Smooth muscle cell (in vitro differentiated cells): ENCODE measurements around the gene SEMA4D. TPM values are rescaled to one million over a fixed set of nuclear protein-coding genes. Genes with fewer than 3 reads are reported as not detected.

Source experiments
- DNase-seq: peaks from one replicate; lab custom pipeline; 2025; ENCODE audit not compliant: unreplicated experiment; lab: John Stamatoyannopoulos, UW
- H2AFZ ChIP-seq: fragments of 200-600 bp; sonication (generic); 2 replicates; pipeline ENCODE4 v1.6.0; 2016; ENCODE audit warnings: antibody characterized with exemption, low read depth, mild to moderate bottlenecking
- H3F3A ChIP-seq: fragments of 200-600 bp; sonication (generic); 2 replicates; pipeline ENCODE4 v1.6.0; 2017; ENCODE audit warnings: antibody characterized with exemption, low read depth
- H3K27ac ChIP-seq: fragments of 200-600 bp; sonication (generic); 2 replicates; pipeline ENCODE4 v1.5.1; 2016; ENCODE audit warnings: low read depth, mild to moderate bottlenecking
- H3K27me3 ChIP-seq: fragments of 200-600 bp; sonication (generic); 2 replicates; pipeline ENCODE4 v1.6.1; 2016; ENCODE audit warnings: low read depth, mild to moderate bottlenecking
- H3K36me3 ChIP-seq: fragments of 200-600 bp; sonication (generic); 2 replicates; pipeline ENCODE4 v1.5.1; 2016; ENCODE audit warnings: low read depth
- H3K4me1 ChIP-seq: fragments of 200-600 bp; sonication (generic); 2 replicates; pipeline ENCODE4 v1.5.1; 2016; ENCODE audit warnings: low read depth
- H3K4me2 ChIP-seq: fragments of 200-600 bp; sonication (generic); 2 replicates; pipeline ENCODE4 v1.6.0; 2016; ENCODE audit warnings: mild to moderate bottlenecking
- H3K4me3 ChIP-seq: fragments of 200-600 bp; sonication (generic); 2 replicates; pipeline ENCODE4 v1.5.1; 2016; ENCODE audit warnings: mild to moderate bottlenecking
- H3K79me2 ChIP-seq: fragments of 200-600 bp; sonication (generic); 2 replicates; pipeline ENCODE4 v1.6.0; 2016; ENCODE audit warnings: low read depth, mild to moderate bottlenecking
- H3K9ac ChIP-seq: fragments of 200-600 bp; sonication (generic); 2 replicates; pipeline ENCODE4 v1.6.0; 2016; ENCODE audit warnings: low read depth
- H3K9me3 ChIP-seq: fragments of 200-600 bp; sonication (generic); replicated peaks from 2 replicates; pipeline ENCODE4 v1.5.1; 2016; ENCODE audit warnings: low read depth
- H4K20me1 ChIP-seq: fragments of 200-600 bp; sonication (generic); 2 replicates; pipeline ENCODE4 v1.6.0; 2016; ENCODE audit warnings: low read depth
- CTCF ChIP-seq: fragments of 200-600 bp; sonication (generic); IDR thresholded peaks from 2 replicates; pipeline ENCODE4 v1.5.1; 2017; ENCODE audit warnings: borderline replicate concordance, mild to moderate bottlenecking, antibody characterized with exemption; ENCODE audit not compliant: insufficient read depth, poor library complexity, severe bottlenecking
- WGBS: methylation state at CpG from one replicate; pipeline ENCODE4 v1.1.7; 2016; ENCODE audit warnings: low lambda C conversion rate; 5-methylcytosine and 5-hydroxymethylcytosine counted together
- polyA plus RNA-seq: library from polyadenylated mRNA; unstranded; fragments of >200 nt; fragmentation: Nextera tagmentation; extraction: Ambion mirVana; gene quantifications from 2 replicates; pipeline ENCODE4 v1.2.1, GENCODE V29; 2016
- total RNA-seq: library from RNA; depleted of rRNA; stranded (reverse); fragments of >200 nt; gene quantifications from 2 replicates; pipeline ENCODE4 v1.2.3, GENCODE V29; 2014

Gene SEMA4D
- total and polyA plus RNA-seq, 2 experiments from 2014 or later, result 0.63 to 2.7 TPM

GRCh38 chr9:89352874-89353649 lies 144.9 kb downstream of the SEMA4D start:
- TF ChIP-seq CTCF, result no peak
- 95% methylated on average over 8 of the region's 8 CpGs for WGBS
- H3F3A ChIP-seq, result no peaks in the 10 kb centered on the region
- no peak overlapping the region for H3K4me3 ChIP-seq
- H4K20me1 ChIP-seq, result peaks cover 31% of the 10 kb centered on the region
- H3K79me2 ChIP-seq, result no peaks in the 10 kb centered on the region
- no peak overlapping the region for H3K9ac ChIP-seq
- no peaks in the 10 kb centered on the region for H3K4me1 ChIP-seq
- H2AFZ ChIP-seq, result no peak overlapping the region
- H3K27ac ChIP-seq, result no peak overlapping the region
- no peaks in the 10 kb centered on the region for H3K9me3 ChIP-seq
- H3K27me3 ChIP-seq, result no peaks in the 10 kb centered on the region
- no peak overlapping the region for H3K4me2 ChIP-seq
- DNase-seq, result no peak
- H3K36me3 ChIP-seq, result peaks cover 14% of the 10 kb centered on the region

GRCh38 chr9:89352451-89352850 lies 145.5 kb downstream of the SEMA4D start:
- H3K79me2 ChIP-seq, result no peaks in the 10 kb centered on the region
- TF ChIP-seq CTCF, result no peak
- H3F3A ChIP-seq, result no peaks in the 10 kb centered on the region

GRCh38 chr9:89351584-89352300 lies 146.2 kb downstream of the SEMA4D start:
- Histone ChIP-seq H2AFZ (no peak overlapping the region), H3K27me3 (no peaks in the 10 kb centered on the region), H3K9ac (no peak overlapping the region), H3F3A (no peaks in the 10 kb centered on the region), H4K20me1 (peaks cover 28% of the 10 kb centered on the region), H3K27ac (no peak overlapping the region), H3K79me2 (no peaks in the 10 kb centered on the region), H3K4me1 (no peaks in the 10 kb centered on the region), H3K4me2 (no peak overlapping the region), H3K9me3 (no peaks in the 10 kb centered on the region), H3K36me3 (peaks cover 14% of the 10 kb centered on the region), H3K4me3 (no peak overlapping the region)
- DNase-seq, result no peak
- no peak for TF ChIP-seq CTCF
- 98% methylated on average over 6 of the region's 6 CpGs for WGBS

More at GRCh38 chr9:89352451-89352850, 145.5 kb downstream of the SEMA4D start:
- no peak for DNase-seq
- Histone ChIP-seq H3K36me3 (peaks cover 14% of the 10 kb centered on the region), H3K9me3 (no peaks in the 10 kb centered on the region), H2AFZ (no peak overlapping the region), H4K20me1 (peaks cover 31% of the 10 kb centered on the region), H3K9ac (no peak overlapping the region), H3K4me1 (no peaks in the 10 kb centered on the region), H3K4me2 (no peak overlapping the region), H3K27me3 (no peaks in the 10 kb centered on the region), H3K27ac (no peak overlapping the region), H3K4me3 (no peak overlapping the region)
- WGBS, result 79% methylated on average over 3 of the region's 3 CpGs
